BE2C (cell line): ENCODE measurements around the gene RELN.

Source experiments
- DNase-seq: peaks from one replicate; pipeline ENCODE4 v3.0.0-alpha.2; 2020
- H3K27me3 ChIP-seq: fragments of 250-450 bp; sonication (Bioruptor Pico); 2 replicates; pipeline ENCODE4 v1.5.1; 2020; ENCODE audit warnings: mild to moderate bottlenecking
- H3K36me3 ChIP-seq: fragments of 250-450 bp; sonication (Bioruptor Pico); 2 replicates; pipeline ENCODE4 v1.5.1; 2020; ENCODE audit warnings: mild to moderate bottlenecking
- H3K4me1 ChIP-seq: fragments of 250-450 bp; sonication (Bioruptor Pico); 2 replicates; pipeline ENCODE4 v1.5.1; 2020
- H3K4me3 ChIP-seq: 2 replicates; pipeline ENCODE4 v1.5.1; 2011; ENCODE audit warnings: low read depth, low read length
- H3K9me3 ChIP-seq: fragments of 250-450 bp; sonication (Bioruptor Pico); 2 replicates; pipeline ENCODE4 v1.5.1; 2020
- CTCF ChIP-seq: IDR thresholded peaks from 2 replicates; pipeline ENCODE4 v1.5.1; 2012; ENCODE audit warnings: mild to moderate bottlenecking, low read depth, low read length

Gene RELN

DNA sequence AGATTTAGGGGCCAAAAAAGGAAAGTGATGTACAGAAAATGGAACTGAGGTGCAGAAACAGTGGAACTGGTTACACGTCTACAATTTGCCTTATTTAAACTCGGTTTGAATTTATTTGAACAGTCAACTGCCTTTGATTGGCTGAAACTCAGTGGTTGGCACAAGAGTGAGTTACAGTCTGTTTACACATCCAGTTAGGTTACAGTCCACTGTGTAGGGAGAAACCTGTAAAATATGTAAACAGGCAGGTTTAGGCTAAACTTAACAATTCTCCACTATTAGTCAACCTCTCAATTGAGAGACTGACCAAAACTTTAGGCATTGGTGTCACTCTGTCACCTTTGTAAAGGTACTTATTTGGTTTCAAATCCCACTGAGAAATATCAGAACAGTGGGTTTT, 40.3 kb upstream of the RELN start:
- no peak for TF ChIP-seq CTCF
- no peaks in the 10 kb centered on the region for H3K27me3 ChIP-seq
- H3K36me3 ChIP-seq: no peaks in the 10 kb centered on the region
- no peaks in the 10 kb centered on the region for H3K9me3 ChIP-seq
- DNase-seq: no peak
- H3K4me1 ChIP-seq: peaks cover 6% of the 10 kb centered on the region
- H3K4me3 ChIP-seq: no peak overlapping the region

GRCh38 chr7:104024632-104025031, 35.2 kb upstream of the RELN start:
- Histone ChIP-seq H3K36me3 (no peaks in the 10 kb centered on the region), H3K4me1 (peaks cover 3% of the 10 kb centered on the region; the same call in 1 of the 2 replicates)
- no peak for DNase-seq

DNA sequence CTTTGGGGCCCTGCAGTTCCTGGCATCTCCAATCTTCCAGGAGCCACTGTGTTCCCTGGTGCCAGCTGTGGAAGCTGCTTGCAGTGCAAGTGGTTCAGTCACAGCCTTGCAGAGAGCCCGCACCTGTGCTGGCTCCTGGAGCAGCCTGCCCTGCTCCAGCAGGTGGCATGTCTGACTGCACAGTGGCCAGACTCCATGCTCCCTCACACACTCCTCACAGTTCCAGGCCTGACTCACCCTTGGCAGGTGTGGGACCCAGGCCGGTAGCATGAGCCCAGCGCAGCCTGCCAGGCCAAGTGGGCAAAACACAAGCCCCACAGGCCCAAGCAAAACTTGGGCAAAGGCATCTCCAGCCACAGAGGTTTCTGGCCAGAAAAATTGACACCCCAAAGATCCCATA, 33.6 kb upstream of the RELN start:
- no peak for TF ChIP-seq CTCF
- no peaks in the 10 kb centered on the region; the same call in 1 of the 2 replicates for H3K4me1 ChIP-seq

More at GRCh38 chr7:104024632-104025031, 35.2 kb upstream of the RELN start:
- no peaks in the 10 kb centered on the region for H3K9me3 ChIP-seq
- H3K27me3 ChIP-seq: no peaks in the 10 kb centered on the region
- no peak for TF ChIP-seq CTCF
- H3K4me3 ChIP-seq: no peak overlapping the region

GRCh38 chr7:104018425-104018824, 29.0 kb upstream of the RELN start:
- H3K4me1 ChIP-seq: peaks cover 5% of the 10 kb centered on the region
- H3K27me3 ChIP-seq: no peaks in the 10 kb centered on the region
- H3K9me3 ChIP-seq: no peaks in the 10 kb centered on the region
- TF ChIP-seq CTCF: no peak
- H3K4me3 ChIP-seq: no peak overlapping the region
- no peaks in the 10 kb centered on the region for H3K36me3 ChIP-seq
- DNase-seq: no peak

More for the DNA sequence above, 33.6 kb upstream of the RELN start:
- DNase-seq: no peak
- Histone ChIP-seq H3K27me3 (no peaks in the 10 kb centered on the region), H3K36me3 (no peaks in the 10 kb centered on the region), H3K4me3 (no peak overlapping the region), H3K9me3 (no peaks in the 10 kb centered on the region)

DNA sequence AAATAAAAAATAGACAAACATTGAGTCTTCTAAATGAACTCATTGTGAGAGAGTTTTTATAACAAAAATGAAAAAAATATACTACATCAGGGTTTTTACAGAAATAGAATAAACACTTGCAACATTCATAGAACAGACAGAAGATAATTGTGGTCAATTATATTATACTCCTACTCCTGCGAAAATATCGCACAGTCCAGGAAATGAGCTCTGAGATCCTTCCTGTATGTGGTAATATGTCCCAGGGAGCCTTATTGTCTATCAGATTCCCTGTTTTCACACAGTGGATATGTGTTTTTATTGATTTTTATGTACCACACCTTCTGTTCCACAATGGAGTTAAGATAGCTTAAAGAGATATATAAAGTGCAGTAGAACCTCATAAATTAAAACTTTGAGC, 27.5 kb upstream of the RELN start:
- Histone ChIP-seq H3K27me3 (no peaks in the 10 kb centered on the region), H3K4me3 (no peak overlapping the region), H3K4me1 (peaks cover 5% of the 10 kb centered on the region), H3K36me3 (no peaks in the 10 kb centered on the region), H3K9me3 (no peaks in the 10 kb centered on the region)
- DNase-seq: no peak
- no peak for TF ChIP-seq CTCF

DNA sequence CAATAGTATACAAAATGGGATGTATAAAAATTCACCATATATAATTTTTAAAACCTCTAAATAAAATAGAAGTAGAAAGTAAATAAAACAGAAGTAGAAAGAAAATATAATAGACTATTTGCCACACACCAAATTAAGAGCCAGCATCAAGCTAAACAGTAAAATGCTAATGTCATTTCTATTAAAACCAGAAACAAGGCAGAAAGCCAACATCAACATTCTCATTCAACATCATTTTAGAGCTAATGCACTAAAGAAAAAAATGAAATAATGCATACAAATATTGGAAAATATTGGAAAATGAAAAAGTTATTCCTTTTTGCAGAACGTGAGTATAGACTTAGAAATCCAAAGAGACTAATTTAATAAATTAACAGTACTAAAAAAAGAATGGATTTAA, 23.4 kb upstream of the RELN start:
- Histone ChIP-seq H3K36me3 (no peaks in the 10 kb centered on the region), H3K4me1 (peaks cover 5% of the 10 kb centered on the region), H3K4me3 (no peak overlapping the region), H3K27me3 (no peaks in the 10 kb centered on the region), H3K9me3 (no peaks in the 10 kb centered on the region)
- TF ChIP-seq CTCF: no peak
- no peak for DNase-seq
